ENCODE data around the gene TAS2R38. TPM values are rescaled to one million over a fixed set of nuclear protein-coding genes. Genes with fewer than 3 reads are reported as not detected.

TAS2R38 gene
- total RNA-seq = not detected

DNA sequence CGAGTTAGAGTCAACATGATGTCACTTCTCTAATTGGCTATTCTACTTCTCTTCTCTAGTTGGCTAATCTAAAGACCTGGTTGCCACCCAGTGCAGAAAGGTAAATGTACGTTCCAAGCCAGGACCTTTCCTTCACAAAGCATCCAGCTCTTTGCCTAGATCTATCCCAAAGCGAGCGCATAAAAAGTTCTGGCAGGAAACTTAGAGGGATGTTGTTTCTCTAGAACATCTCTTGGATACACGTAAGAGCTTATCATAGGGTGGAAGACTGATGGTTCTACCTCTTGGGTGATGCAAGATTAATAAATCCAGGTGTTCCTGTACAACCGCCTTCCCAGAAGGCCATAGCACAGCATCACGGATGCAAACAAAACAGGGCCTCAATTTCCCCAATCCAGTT lies at the start of gene TAS2R38:
Gene TAS2R38, minus strand, starts transcription at position 101 of the 400 bp plus-strand sequence. Its CDS starts 84 bp downstream, at position 17.
- no peak for TF ChIP-seq POLR2A (IDR thresholded peaks at IDR 0.05)
- TF ChIP-seq, protein P1, sequence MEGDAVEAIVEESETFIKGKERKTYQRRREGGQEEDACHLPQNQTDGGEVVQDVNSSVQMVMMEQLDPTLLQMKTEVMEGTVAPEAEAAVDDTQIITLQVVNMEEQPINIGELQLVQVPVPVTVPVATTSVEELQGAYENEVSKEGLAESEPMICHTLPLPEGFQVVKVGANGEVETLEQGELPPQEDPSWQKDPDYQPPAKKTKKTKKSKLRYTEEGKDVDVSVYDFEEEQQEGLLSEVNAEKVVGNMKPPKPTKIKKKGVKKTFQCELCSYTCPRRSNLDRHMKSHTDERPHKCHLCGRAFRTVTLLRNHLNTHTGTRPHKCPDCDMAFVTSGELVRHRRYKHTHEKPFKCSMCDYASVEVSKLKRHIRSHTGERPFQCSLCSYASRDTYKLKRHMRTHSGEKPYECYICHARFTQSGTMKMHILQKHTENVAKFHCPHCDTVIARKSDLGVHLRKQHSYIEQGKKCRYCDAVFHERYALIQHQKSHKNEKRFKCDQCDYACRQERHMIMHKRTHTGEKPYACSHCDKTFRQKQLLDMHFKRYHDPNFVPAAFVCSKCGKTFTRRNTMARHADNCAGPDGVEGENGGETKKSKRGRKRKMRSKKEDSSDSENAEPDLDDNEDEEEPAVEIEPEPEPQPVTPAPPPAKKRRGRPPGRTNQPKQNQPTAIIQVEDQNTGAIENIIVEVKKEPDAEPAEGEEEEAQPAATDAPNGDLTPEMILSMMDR (IDR thresholded peaks at IDR 0.05) = no peak
- intact Hi-C loops (cut with DNase I; ENCODE audit: low total_unique reads) = no loop called here
- H3K4me3 ChIP-seq (ENCODE audit: low read depth, poor library complexity, severe bottlenecking) = no peak within 1 kb of the TSS
- WGBS, 2 donors = 86 to 93% methylated on average over 7 of the region's 7 CpGs
- no peak for DNase-seq (ENCODE audit: low spot score in 2 of 2)

DNA sequence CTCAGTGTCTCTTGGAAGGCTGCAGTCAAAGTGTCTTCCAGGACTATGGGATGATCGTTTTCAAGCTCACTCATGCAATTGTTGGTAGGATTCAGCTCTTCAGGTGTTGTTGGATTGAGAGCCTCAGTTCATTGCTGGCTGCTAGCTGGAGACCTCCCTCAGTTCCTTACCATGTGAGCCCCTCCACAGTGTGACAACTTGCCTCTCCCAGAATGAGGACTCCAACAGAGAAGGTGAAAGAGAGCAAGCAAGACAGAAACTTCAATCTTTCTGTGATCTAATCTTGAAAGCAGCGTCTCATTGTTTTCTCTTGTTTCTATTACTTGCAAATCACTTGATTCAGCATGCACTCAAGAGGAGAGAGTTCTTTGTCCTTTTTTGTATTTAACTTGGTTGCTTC lies 44.6 kb upstream of the TAS2R38 start:
- H3K4me3 ChIP-seq (ENCODE audit: low read depth, poor library complexity, severe bottlenecking) = no peak overlapping the region
- WGBS, 2 donors = 71 to 77% methylated on average over 2 of the region's 2 CpGs
- intact Hi-C loops (cut with DNase I; ENCODE audit: low total_unique reads) = no loop called here
- TF ChIP-seq POLR2A (IDR thresholded peaks at IDR 0.05) = no peak
- TF ChIP-seq, protein P1 (IDR thresholded peaks at IDR 0.05) = no peak
- DNase-seq (ENCODE audit: low spot score in 2 of 2) = no peak

DNA sequence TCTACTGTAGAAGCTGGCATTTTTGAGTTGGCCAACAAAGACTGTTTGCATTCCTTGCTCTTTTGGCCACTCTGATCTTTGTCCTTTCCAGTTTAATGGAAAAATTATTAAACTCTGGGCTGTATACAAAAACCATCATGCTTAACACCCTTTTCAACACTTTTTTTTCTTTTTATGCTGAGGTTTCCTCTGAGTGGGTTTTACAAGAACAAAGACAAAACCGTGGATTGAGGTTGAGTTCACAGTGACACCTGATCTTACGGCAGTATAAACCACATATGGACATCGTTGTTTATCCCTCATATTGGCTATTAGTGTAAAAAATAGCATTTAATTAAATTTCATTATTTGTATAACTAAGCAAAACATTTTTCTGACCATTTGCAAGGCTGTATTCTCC lies 43.9 kb upstream of the TAS2R38 start:
- H3K4me3 ChIP-seq (ENCODE audit: low read depth, poor library complexity, severe bottlenecking) = no peak overlapping the region
- intact Hi-C loops (cut with DNase I; ENCODE audit: low total_unique reads) = no loop called here
- 81 to 82% methylated on average over 3 of the region's 3 CpGs for WGBS, 2 donors
- no peak for DNase-seq (ENCODE audit: low spot score in 2 of 2)
- TF ChIP-seq, protein P1 (IDR thresholded peaks at IDR 0.05) = no peak
- no peak for TF ChIP-seq POLR2A (IDR thresholded peaks at IDR 0.05)

DNA sequence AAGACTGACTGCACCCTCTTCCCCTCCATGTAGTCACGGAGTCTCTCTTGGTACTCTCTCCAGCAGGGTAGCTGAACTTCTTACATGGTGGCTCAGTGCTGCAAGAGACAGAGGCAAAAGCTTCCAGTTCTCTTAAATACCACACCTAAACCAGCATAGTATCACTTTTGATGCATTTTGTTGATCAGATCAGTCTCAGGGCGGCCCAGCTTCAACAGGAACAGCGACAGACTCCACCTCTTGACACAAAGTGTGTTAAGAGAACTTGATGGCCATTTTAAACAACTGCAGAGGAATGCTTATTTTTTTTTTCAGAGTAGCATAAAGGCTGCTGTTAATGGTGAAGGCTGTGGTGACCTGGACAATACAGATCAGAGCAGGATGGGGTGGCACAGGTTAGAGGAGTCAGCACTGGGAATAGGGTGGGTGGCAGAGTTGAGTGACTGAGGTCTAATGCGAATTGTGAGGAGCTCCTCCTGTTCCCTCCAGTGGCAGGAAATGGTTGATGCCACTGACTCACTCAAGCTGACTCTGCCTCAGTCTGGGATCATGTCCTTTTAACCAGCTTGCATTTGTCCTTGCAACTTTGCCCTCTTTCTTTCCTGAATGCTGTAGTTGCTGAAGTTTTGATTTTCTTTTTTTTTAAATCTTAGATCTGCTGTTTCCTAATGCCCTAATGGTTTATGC lies 39.4 kb upstream of the TAS2R38 start:
- H3K4me3 ChIP-seq (ENCODE audit: low read depth, poor library complexity, severe bottlenecking) = no peak overlapping the region
- intact Hi-C loops (cut with DNase I; ENCODE audit: low total_unique reads) = no loop called here
- TF ChIP-seq POLR2A (IDR thresholded peaks at IDR 0.05) = no peak
- TF ChIP-seq, protein P1 (IDR thresholded peaks at IDR 0.05) = no peak
- DNase-seq (ENCODE audit: low spot score in 2 of 2) = no peak
- 81% methylated on average over 4 of the region's 4 CpGs for WGBS, 2 donors

DNA sequence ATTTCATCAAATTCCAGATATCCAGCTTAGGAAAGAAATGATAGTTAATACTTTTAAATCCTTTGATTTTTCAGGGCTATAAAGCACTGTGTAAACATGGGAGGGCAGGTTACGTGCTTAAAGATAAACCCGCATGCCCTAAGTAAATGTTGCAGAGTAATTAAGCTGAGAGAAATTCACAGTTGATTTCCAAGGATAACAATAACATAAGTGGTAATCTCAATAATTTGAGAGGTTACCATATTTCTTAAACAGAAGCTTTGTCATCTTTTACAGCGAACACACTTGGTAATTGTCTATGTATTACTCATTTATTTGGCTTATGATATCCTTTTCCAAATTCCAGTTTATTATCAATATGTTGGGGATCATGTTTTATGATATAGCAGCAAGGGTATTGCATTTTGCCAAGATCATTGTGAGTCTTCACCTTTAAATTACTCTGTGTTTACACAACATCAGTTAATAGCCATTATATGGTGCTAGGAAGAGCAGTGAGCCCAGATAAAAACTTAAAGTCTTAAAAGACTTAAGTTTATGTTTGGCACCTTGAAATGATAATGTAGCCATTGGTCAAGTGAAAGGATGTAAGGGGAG lies 37.5 kb upstream of the TAS2R38 start:
- TF ChIP-seq, protein P1 (IDR thresholded peaks at IDR 0.05) = no peak
- TF ChIP-seq POLR2A (IDR thresholded peaks at IDR 0.05) = no peak
- H3K4me3 ChIP-seq (ENCODE audit: low read depth, poor library complexity, severe bottlenecking) = no peak overlapping the region
- intact Hi-C loops (cut with DNase I; ENCODE audit: low total_unique reads) = no loop called here
- no peak for DNase-seq (ENCODE audit: low spot score in 2 of 2)
- WGBS, 2 donors = 53 to 70% methylated on average over 3 of the region's 3 CpGs
